COLO668 (cell line): ENCODE data around the gene METTL26.
A peak's percentile ranks its signal among the peaks of the same experiment; 100 is the strongest.
"Not testable (repeated sequence)": the region's sequence is repeated elsewhere in the genome, so short reads cannot be mapped to it uniquely, and the experiment has no call there.

Source experiments
- DNase-seq: peaks from one replicate; lab custom pipeline; 2025; ENCODE audit not compliant: unreplicated experiment; lab: John Stamatoyannopoulos, UW

The METTL26 gene

DNA sequence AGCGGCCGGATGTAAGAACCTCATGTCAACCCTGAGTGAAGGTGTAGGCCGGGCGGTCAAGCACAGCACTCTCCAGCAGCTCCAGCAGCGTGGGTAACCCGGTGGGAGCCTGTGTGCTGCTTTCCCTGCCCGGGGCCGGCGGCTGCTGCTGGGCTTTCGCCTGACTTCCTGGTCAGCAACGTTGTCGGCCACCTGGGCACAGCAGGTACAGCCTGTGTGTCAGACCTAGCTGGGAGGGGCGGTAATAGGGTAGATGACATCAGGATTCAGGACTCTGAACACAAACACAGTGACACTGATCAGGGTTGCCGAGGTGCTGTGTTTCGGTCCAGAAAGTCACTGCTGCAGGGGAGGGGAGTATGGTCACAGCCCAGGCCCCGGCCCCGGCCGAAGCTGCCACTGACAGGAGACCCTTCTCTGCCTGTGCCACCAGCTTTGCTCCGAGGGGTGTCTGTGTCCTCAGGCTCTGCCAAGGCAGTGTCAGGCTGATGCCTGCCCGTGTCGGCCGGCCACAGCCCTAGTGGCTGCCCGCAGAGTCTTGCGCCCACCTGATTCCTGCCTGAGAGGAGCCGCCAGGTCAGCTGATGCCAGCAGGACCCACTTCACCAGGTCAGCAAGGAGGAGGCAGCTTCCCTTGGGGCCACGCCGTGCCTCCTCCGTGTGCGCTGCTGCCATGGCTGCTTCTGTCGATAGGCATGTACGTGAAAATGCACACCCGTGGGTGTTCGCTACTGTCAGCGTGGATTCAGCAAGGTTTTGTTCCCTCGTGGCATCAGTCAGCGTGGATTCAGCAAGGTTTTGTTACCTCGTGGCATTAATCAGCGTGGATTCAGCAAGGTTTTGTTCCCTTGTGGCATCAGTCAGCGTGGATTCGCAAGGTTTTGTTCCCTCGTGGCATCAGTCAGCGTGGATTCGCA, 37.0 kb downstream of the METTL26 start:
- peak; percentile 45 for DNase-seq

DNA sequence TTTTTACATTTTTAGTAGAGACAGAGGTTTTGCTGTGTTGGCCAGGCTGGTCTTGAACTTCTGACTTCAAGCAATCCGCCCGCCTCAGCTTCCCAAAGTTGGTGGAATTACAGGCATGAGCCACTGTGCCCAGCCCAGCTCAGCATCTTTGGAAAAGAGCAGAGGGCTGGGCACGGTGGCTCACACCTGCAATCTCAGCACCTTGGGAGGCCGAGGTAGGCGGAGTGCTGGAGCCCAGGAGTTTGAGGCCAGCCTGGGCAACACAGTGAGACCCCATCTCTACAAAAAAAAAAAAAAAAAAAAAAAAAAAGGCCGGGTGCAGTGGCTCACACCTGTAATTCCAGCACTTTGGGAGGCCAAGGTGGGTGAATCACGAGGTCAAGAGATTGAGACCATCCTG, 38.5 kb downstream of the METTL26 start:
- DNase-seq: not testable (repeated sequence)

DNA sequence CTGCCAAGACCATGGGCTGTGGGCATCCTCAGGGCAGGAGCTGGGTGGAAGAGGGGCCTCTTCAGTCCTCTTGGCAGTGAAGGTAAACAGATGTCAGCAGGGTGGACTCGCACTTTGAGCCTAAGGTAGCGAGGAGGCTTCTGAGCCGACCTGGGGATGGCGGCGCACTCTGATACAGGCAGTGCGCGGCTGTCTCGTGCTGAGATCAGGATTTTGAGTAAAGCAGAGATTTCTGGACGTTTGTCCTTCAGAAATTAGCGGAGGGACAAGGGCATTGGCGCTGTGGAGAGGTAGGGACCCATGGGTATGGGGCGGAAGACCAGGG, 39.4 kb downstream of the METTL26 start:
- DNase-seq: no peak

DNA sequence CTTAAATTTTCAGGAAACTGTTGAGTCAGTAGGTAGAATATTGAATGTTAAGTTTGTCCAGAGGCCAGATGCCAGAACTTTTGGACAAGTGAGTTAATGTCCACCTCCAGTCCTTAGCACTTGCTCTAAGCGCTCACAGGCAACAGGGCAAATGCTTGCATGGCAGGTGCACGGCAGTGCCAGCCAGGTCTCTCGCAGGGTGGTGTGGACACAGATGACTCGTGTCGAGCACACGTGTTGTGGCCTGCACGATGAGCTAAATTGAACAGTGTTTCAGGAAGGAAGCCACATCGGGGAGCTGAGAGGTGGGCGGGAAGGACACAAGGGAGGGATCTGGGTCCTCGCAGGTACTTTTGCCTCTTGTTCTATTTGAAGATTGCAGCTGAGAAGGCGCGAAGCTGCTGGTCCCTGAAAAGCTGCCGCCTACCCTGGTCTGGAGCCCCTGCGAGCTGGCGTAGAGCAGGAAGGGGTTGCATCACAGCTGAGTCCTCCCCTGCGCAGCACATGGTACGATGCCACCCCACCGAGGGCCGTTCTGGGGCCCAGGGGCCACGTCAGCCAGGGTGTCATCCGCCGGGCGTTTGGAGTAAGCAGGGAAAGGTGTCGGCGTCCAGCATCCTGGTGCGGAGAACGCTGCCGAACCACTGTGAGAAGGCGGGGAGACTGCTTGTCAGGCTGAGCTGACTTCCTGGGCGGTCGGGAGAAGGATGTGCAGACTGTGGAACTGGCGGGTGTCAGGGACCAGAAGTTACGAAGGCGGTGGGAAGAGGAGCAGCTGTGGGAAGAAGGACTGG, 40.0 kb downstream of the METTL26 start:
- peak; percentile 70 for DNase-seq

DNA sequence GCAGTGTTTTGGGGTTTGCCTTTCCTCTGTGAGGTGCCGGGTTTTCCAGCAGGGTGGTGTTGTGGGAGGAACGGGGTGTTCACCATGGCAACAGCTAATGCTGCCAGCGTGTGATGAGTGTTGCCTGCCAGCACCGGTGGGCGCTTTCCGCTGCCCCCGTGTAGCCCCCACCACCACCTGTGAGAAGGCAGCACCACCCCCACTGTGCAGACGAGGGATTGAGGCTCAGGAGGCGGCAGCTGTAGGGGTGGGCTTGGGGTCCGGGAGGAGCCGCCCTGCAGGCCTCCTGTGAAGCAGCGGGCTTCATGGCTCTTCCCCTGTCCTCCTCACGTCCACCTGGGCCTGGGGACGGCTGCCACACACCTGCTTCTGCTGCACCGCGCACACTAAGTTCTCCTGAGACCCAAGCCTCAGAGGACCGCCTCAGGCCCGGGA, 41.0 kb downstream of the METTL26 start:
- peak; percentile 16 for DNase-seq

DNA sequence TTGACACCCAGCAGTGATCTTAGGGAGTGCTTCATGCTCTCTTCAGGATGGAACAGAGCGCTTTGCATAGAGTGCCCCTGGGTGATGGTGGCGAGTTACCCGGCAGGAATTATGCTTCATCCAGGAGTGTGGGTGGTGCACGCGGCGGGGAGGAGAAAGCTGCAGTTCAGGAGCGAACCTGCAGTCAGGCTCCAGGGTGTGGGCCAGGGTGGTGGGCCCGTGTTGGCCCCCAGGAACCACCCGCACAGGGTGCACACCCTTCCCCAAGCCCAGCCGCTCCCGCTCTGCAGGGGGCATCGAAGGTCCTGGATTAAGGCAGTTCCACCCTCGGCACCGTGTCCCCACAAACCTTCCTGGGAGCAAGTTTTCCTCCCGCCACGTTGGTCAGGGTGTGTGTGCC, 42.3 kb downstream of the METTL26 start:
- DNase-seq: peak; percentile 79

DNA sequence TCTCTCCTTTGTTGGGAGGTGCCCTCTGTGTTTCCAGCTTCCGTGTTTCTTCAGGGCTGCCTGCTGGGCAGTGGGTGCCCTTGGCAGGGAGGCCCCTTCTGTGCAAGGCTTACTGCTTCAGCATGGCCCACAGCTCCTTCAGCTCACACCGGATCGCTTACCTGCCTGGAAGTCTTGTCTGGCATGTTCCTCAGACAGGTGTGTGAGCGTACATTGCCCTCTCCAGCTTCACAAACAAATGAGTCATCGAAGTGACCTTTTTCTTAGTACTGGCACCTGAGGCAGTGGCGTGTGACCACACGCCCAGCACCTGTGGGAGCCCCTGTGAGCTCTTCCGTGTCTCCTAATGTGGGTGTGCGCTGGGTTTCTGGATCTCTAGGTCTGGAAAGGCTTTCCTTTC, 42.7 kb downstream of the METTL26 start:
- peak; percentile 89 for DNase-seq

DNA sequence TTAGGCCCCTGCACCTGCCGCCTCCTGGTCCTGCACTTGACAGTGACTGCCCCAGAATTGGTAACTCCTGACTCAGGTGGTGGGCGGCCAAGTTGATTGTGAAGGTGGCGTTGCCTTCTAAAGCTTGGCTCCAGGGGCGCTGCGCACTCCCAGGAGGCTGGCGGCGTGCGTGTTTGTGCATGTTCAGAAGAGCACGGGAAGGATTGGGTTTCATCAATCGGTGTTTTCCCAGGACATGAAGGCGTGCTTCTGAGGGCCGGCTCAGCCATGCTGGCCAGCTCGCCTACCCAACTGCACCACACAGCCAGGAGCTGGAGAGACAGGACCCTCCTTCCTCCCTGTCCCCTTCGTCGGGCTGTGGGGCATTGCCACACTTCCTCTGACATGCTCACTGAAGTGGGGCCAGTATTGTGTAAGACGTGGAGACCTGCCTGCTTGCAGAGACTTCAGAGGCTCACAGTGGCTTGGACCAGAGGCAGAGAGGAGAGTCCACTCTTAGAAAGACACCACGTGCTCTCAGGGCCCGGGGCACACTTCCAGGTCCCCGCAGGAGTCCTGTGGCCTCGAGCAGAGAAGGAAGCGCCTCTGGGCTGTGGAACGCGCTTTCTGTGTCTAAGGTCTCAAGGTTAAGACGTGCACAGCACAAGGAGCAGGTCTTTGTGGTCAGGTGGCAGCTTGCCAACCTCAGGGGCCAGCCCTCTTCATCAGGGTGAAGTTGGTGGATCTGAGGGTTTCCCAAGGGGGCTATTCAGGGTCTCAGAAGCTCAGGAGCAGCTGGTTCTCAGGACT, 43.4 kb downstream of the METTL26 start:
- peak; percentile 94 for DNase-seq

DNA sequence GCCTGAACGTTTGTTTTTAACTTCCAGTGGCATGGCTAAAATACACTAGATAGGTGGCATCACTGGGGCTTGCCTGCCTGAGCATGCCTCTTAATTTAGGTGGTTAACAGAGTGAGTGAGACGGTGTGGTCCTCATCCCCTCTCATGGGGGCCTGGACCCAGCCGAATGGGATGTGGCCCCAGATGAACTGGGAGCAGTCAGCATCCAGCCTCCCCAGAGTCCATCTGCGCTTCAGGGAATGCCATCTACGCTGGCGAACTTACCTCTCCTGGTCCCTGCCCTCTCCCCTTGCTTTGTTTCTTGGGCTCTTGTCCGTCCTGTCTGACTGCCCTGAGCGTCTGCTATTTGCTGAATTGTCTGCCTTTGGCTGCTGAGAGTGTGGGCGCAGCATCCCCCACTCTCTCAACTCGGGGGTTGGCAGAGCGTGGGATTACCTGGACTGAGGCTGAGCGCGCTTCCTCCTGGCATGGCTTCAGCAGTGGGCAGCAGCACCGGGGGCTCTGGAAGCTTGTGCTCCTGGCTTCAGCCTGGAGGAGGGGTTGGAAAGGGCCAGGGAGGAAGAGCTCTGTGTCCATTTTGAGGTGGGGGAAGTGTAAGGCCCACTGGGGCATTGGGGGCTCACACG, 44.1 kb downstream of the METTL26 start:
- peak; percentile 43 for DNase-seq

DNA sequence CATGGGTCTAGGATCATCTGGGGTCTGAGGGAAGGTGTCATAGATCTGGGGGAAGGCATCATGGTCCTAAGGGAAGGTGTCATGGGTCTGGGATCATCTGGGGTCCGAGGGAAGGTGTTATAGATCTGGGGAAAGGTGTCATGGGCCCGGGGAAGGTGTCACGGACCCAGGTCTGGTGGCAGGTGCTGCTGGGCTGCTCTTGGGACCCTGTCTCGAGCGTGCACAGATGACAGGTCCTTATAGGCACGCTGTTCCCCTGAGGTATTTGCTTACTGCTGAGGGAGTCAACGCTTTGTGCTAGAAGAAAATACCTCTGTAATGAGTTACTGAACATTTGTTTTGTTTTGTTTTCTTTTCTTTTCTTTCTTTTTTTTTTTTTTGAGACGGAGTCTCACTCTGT, 44.9 kb downstream of the METTL26 start:
- DNase-seq: peak; percentile 18

DNA sequence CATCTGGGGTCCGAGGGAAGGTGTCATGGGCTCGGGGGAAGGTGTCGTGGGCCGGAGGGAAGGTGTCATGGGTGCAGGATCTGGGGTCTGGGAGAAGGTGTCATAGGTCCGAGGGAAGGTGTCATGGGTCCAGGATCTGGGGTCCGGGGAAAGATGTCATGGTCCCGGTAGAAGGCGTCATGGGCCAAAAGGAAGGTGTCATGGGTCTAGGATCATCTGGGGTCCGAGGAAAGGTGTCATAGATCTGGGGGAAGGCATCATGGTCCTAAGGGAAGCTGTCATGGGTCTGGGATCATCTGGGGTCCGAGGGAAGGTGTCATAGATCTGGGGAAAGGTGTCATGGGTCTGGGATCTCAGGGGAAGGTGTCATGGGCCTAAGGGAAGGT, 45.3 kb downstream of the METTL26 start:
- no peak for DNase-seq

DNA sequence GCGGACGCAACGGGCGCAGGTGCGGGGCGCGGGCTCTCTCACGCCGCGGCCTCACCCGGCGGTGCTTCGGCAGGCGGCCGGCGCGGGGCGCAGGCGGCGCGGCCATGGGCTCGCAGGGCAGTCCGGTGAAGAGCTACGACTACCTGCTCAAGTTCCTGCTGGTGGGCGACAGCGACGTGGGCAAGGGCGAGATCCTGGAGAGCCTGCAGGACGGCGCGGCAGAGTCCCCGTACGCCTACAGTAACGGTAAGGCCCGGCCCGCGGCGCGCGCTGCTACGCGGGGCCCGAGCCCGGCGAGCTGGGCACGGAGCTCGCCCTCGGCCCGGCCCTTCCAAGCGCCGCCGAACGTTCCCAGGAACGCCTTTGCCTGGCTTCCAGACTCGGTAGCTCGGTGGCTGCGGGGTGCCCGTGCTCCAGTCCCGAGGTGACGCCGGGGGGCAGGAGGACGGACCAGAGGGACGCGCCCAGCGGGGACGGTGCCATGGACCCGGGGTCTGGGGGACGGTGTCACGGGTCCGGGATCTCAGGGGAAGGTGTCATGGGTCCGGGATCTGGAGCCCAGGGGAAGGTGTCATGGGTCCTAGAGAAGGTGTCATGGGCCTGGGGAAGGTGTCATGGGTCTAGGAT, 45.8 kb downstream of the METTL26 start:
- peak; percentile 74 for DNase-seq

DNA sequence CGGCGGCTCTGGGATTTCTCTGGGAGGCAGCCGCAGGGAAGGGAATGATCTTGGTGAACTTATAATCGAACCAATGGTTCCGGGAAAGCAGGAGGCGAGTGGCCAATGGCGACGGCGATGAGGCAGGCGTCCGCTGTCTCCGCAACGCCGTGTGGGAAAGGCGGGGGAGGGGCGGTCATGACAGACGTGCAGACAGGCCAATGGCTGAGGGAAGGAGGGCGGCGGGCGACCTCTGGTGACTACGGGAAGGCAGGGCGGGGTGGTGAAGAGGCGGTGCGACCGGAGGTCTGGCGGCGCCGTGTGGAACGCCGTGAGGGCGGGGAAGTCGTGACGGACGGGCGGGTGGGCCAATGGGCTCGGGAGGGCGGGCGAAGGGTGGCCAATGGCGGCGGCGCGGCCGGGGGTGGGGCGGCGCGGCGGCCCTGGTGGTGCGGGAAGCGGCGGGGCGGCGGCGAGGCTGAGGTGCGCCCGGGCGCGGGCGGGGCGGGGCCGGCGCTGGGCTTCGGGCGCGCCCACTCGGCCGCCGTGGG, 46.4 kb downstream of the METTL26 start, which contains the start of gene RAB40C:
RAB40C (plus strand) TSS at position 409 of the 530 bp plus-strand sequence. CDS start 226 bp downstream, outside the sequence.
- DNase-seq: peak; percentile 98

DNA sequence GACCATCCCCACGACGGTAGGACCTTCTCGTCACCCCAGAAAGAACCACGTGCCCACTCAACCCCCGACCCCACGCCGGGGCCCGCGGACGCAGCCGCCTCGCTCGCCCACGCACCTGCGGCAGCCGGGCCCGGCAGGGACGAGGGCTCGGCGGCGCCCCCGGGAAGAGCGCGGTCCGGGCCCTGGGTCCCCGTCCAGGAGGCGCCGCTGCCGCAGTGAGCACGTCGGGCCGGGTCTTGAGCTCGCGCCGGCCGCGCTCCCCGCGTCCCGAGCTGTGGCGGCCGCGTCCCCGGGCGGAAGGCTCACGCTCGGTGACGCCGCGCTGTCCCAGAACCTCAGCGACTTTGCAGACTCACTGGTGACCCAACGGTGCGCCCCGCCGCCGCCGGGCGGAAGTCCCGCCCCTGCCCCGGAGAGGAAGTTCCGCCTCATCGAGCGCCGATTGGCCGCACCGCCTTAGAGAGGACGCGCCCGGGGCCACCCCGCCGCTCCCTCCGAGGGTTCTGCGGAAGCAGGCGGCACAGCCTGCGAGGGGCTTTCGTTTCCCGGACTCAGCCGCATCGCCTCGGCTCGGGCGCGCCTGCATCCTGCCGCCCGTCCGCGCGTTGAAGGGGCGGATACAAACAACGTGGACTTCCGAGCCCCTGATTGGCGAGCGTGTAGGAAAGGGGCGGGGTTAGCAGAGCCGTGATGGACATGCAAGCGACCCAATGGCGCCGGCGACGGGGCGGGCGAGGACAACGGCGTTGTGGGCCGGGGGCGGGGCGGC, 47.0 kb downstream of the METTL26 start:
- peak; percentile 96 for DNase-seq

DNA sequence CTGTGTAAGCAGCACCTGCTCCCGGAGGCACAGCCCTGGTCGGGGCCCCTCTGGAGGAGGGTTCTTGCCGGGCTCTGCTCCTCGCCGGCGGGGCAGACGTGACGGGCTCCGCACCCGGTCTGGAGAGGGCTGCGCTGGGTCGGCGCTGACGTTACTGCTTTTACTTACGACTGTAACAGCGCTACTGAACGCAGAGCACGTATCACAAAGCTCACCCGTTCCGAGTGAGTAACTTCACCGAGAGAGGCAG, 47.5 kb downstream of the METTL26 start:
- DNase-seq: peak; percentile 64

DNA sequence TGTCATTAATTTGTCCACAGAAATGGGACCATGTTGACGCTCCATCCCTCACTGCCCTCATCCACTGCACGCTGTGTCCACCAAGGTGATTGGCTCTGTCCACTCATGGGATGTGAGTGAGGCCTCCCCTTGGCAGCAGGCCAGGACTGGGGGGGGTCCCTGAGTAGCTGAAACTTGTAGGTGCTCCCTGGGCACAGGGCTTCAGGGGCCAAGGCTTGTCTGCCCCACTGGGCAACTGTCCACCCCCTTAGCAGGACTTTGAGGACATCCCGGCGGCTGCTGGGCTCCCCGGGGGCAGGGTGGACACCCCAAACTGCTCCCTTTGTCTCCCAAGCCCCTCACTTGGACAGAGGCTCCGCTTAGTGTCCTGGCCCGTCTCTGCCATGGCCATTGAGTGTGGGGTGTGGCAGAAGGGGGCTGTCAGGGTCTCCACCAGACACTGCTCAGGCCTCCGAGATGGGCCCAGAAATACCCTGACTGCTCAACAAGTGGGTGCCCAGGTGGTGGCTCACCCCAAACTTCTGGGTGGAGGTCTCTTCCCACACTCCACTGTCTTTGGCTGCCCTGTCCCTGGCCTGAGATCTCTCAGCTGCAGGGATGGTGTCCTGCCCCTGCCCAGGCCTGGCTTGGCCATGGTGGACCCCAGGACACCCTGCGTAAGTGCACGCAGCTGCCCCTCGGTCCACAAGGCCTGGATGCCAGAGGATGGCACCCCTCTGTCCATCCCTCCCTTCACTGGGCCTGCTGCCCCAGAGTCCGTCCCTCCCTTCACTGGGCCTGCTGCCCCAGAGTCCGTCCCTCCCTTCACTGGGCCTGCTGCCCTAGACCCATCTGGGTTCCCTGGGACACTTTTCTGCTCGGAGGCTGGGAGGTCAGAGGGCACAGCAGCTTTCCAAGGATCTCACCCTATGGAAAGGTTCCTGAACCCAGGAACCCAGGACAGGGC, 49.2 kb downstream of the METTL26 start:
- no peak for DNase-seq

DNA sequence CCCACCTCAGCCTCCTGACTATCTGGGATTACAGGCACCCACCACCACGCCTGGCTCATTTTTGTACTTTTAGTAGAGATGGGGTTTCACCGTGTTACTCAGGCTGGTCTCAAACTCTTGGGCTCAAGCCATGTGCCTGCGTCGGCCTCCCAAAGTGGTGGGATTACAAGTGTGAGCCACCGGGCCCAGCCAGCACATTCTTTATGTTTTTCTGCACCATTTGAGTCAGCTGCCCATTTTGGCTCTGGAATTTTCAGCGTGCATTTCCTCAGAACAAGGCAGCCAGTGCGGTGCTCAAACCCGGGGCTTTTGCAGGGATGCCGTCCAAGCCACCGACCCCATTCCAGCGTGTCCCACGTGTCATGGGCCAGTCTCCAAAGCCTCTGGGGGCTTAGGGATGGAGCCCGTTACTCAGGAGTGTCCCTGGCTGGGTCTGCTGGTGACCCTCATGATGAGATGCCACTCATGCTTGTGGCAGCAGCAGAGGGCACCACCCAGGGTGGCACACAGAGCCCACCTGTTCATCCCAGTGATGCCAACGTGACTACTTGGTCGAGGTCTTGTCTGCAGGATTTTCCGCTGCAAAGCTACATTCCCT, 50.0 kb downstream of the METTL26 start:
- DNase-seq: no peak

DNA sequence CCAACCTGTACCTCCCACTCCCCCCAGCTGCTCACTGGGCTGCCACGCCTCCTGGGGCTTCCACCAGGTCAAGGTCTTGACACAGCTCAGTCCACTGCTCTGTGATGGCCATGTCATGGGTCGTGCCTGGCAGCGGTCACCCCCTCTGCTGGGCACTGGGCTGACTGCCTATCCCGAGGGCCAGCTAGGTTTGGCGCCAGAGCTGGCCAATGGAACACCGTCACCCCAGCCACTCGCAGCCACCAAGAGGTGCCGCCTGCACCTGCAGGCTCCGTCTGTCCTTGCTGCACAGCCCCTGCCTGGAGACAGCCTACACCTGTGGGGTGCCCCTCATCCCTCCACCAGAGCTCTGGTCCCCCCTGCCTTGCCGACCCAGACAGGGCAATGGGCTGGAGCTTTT, 50.8 kb downstream of the METTL26 start:
- DNase-seq: peak; percentile 66
